Adipose tissue (tissue), 3 donors: ENCODE results near the gene UHRF1. TPM values are rescaled to one million over a fixed set of nuclear protein-coding genes. Genes with fewer than 3 reads are reported as not detected.
"Not testable (repeated sequence)": the region's sequence is repeated elsewhere in the genome, so short reads cannot be mapped to it uniquely, and the experiment has no call there.

ENCODE experiments used
- H3K27ac ChIP-seq: one replicate; pipeline ENCODE4 v1.5.1; 2013; ENCODE audit warnings: low read depth, low read length
- WGBS, 3 donors: extraction: QIAGEN DNeasy Blood & Tissue Kit; methylation state at CpG; one replicate each; pipeline ENCODE4 v1.1.7; 2013; 5-methylcytosine and 5-hydroxymethylcytosine counted together
- polyA plus RNA-seq, 3 donors: library from polyadenylated mRNA; stranded (reverse); fragments of 200-250 nt; gene quantifications; one replicate each; pipeline ENCODE4 v1.2.3, GENCODE V29; 2013
- donor health status: healthy with polysubstance abuse.
- donor health status: Bipolar disorder and iron deficiency.
- donor health status: healthy.

The UHRF1 gene
- under 1 TPM; 0.25 to 0.49 (median 0.45) TPM for polyA plus RNA-seq

DNA sequence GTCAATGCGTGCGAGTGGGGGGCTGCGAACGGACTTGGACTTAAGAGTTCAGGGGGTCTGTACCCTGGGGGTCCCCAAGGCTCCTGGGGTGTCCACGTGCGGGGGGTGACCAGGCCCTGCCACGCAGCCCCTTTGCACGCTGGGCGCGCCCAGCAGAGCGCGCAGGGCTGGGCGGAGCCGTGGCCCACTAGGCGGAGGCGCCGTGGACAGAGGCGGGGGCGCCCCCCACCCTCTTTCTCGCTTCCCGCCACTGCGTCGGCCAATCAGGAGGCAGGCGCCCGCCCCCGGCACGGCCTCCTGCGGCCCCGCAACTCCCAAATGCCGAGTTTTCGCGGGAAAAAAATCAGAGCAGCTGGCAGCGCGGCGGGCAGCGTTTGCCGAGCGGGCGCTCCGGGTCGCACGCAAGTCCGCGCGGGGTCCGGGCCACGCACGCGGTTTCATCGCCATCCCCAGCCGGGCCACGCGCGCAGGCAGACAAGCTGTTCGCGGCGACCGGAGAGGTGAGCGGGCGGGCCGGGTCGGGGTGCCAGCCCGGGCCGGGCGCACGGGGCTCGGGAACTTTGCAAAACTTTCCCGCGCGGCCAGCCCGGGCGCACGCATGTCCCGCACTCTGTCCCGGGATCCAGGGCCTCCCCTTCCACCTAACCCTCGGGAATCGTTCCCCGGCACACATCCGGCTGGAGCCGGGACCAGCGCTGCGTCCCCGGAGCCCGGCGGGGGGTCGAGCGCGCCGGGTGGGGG lies at the start of gene UHRF1:
Gene UHRF1 (plus strand): TSS at position 346 of the 741 bp plus-strand sequence. CDS start 1,385 bp downstream, outside the sequence.
- WGBS, 3 donors: 2 to 4% (median 2%) methylated on average over 80 to 89 of the region's 89 CpGs
- no peak within 1 kb of the TSS for H3K27ac ChIP-seq

DNA sequence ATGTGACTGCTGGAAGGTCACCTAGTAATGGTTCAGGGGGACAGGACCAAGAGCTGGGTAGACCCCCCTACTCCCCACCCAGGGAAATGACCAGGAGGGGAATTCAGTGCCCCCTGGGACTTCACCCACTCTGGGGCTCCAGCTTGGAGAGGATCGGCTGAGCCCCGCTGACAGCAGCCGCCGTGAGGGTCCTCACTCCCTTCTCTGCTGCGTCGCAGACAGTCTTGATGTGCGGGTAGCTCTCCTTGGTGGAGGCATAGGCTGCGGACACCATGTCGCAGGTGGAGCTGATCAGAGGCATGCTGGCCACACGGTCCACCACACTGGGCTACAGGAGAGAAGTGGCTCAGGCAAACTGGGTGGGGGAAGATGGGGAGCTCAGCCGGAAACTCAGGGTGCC lies 49.6 kb upstream of the UHRF1 start:
- 86 to 96% (median 88%) methylated on average over 11 of the region's 11 CpGs for WGBS, 3 donors
- H3K27ac ChIP-seq: no peak overlapping the region

DNA sequence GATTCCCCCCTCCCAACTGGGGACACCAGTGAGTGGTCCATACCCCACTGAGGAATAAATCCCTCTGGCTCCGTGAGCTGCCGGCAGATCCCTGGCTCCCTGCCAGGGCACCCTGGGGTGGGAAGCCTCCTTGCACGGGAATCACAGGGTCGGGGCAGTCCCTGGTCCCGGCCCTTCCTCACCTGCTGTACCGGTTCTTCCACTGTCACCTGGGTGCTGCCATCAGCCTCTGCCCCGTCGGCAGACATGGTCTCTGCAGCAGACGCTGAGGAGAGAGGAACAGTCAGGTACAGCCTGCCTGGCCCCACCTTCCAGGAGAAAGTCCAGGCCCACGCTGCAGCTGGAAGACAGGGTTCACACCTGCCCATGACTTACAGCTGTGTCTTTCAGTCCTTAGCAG lies 48.2 kb upstream of the UHRF1 start:
- no peak overlapping the region for H3K27ac ChIP-seq
- 27 to 83% (median 80%) methylated on average over 10 of the region's 10 CpGs for WGBS, 3 donors

- H3K27ac ChIP-seq: no peak overlapping the region
- 1 to 3% (median 2%) methylated on average over 22 of the region's 22 CpGs for WGBS, 3 donors
These were observed 42.5 kb upstream of the UHRF1 start for GRCh38 chr19:4866595-4867424.

GRCh38 chr19:4867534-4868285 lies 41.6 kb upstream of the UHRF1 start, which contains the start of gene PLIN3:
TSS of gene PLIN3 (minus strand) at chr19:4867667. CDS start at chr19:4861394, 6,273 bp downstream.
- no peak within 1 kb of the TSS for H3K27ac ChIP-seq
- WGBS, 3 donors: 3 to 4% (median 4%) methylated on average over 45 to 46 of the region's 46 CpGs

- H3K27ac ChIP-seq: no peak overlapping the region
- 61 to 74% (median 67%) methylated on average over 10 of the region's 10 CpGs for WGBS, 3 donors
These were observed 40.9 kb upstream of the UHRF1 start for GRCh38 chr19:4868286-4868834.

DNA sequence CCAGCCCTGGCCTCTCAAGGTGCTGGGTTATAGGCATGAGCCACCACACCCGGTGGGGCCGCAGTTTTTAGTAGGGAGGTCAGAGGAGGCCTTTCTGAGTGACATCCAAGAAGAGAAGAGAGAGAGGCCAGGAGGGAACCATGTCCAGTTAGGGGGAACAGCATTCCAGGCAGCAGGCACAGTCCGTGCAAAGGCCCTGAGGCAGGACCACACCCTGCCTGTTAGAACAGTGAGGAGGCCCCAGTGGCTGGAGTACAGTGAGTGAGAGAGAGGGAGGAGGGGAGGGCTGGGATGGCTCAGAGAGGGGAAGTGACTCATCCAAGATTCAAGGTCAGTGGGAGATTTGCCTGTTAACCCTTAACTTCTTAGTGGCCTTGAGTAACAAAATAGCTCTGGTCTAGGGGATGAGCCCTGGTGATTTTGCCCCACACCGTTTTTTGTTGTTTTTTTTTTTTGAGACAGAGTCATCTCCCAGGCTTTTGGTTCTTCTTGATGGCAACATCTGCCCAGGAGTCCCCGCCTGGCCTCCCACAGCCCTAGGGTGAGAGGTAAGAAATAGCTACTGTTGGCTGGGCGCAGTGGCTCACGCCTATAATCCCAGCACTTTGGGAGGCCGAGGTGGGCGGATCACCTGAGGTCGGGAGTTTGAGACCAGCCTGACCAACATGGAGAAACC lies 39.1 kb upstream of the UHRF1 start:
- no peak overlapping the region for H3K27ac ChIP-seq
- WGBS, 3 donors: 69 to 81% (median 74%) methylated on average over 10 of the region's 10 CpGs

DNA sequence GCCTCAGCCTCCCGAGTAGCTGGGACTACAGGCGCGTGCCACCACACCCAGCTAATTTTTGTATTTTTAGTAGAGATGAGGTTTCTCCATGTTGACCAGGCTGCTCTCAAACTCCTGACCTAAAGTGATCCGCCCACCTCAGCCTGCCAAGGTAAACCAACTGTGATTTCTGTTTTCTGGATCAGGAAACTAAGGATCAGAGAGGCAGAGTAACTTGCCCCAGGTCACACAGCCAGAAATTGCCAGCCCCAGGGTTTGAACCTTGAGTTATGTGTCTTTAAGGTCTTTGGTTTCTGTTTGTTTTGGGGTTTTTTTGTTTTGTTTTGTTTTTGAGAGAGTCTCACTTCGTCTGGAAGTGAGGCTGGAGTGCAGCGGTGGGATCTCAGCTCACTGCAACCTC lies 37.6 kb upstream of the UHRF1 start:
- H3K27ac ChIP-seq: no peak overlapping the region
- WGBS, 3 donors: 63 to 87% (median 79%) methylated on average over 6 of the region's 6 CpGs

DNA sequence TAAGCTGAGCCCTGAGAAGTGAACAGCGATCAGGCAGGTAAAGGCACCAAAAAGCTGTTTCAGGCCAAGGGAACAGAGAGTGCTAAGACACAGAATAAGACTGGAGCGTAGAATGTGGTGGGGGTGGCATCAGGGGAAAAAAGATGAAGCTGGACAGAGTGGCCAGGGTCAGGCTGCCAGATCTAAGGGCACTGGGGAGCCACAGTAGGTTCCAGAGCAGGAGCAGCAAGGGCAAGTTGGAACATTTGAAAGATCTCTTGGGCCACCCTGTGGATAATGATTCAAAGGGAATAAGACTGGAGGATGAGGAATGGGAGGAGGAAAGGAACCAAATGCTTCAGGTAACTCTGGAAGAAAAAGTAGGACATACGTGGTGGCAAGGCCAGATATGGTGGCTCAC lies 35.4 kb upstream of the UHRF1 start:
- 91 to 96% (median 96%) methylated on average over 3 of the region's 3 CpGs for WGBS, 3 donors
- no peak overlapping the region for H3K27ac ChIP-seq

- H3K27ac ChIP-seq: no peak overlapping the region
- 49 to 58% (median 52%) methylated on average over 28 to 30 of the region's 30 CpGs for WGBS, 3 donors
These were observed 31.4 kb upstream of the UHRF1 start for GRCh38 chr19:4877753-4878490.

DNA sequence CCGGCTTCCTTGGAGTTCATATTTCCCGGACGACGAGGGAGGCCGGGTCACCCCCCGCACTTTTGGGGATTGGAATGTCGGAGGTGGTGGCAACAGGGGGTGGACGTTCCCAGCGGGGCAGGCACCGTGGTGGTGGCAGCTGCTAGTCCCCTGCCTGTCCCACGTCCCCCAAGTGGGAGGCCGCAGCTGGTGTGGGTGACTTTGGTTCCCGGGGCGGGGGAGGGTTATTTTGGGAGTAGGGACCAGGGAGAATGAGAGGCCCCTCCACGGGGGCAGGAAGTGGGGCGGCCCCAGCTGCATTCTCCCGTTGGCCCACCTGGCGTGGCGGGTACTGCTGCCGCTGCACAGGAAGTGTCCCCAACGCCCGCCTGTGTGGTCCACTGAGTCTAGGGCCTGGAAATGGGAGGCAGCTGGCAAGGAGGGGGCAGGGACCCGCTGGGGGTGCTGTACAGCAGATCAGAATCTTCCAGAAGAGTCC lies 30.8 kb upstream of the UHRF1 start:
- no peak overlapping the region for H3K27ac ChIP-seq
- WGBS, 3 donors: 22 to 43% (median 25%) methylated on average over 19 to 23 of the region's 23 CpGs

GRCh38 chr19:4879041-4879440 lies 30.3 kb upstream of the UHRF1 start:
- 94 to 95% (median 94%) methylated on average over 11 of the region's 11 CpGs for WGBS, 3 donors
- H3K27ac ChIP-seq: no peak overlapping the region

GRCh38 chr19:4882874-4883273 lies 26.4 kb upstream of the UHRF1 start:
- 53 to 84% (median 76%) methylated on average over 6 of the region's 6 CpGs for WGBS, 3 donors
- not testable (repeated sequence) for H3K27ac ChIP-seq

- not testable (repeated sequence) for H3K27ac ChIP-seq
- 84 to 91% (median 87%) methylated on average over 2 to 5 of the region's 6 CpGs for WGBS, 3 donors
These were observed 24.3 kb upstream of the UHRF1 start for GRCh38 chr19:4884993-4885392.

- H3K27ac ChIP-seq: not testable (repeated sequence)
- WGBS, 3 donors: 64 to 78% (median 66%) methylated on average over 4 to 5 of the region's 6 CpGs
These were observed 21.5 kb upstream of the UHRF1 start for GRCh38 chr19:4887803-4888202.

GRCh38 chr19:4889034-4889815 lies 20.1 kb upstream of the UHRF1 start:
- WGBS, 3 donors: 84 to 91% (median 86%) methylated on average over 14 of the region's 14 CpGs

More at GRCh38 chr19:4889034-4889815, 20.1 kb upstream of the UHRF1 start:
- H3K27ac ChIP-seq: no peak overlapping the region
